Measurements from ENCODE around the gene NPHP4.
"Not testable (repeated sequence)": the region's sequence is repeated elsewhere in the genome, so short reads cannot be mapped to it uniquely, and the experiment has no call there.

Gene NPHP4

GRCh38 chr1:5898266-5898665 is 94.0 kb downstream of the NPHP4 start:
- in situ Hi-C loops (cut with MboI; ENCODE audit: low sequenced_read_pairs), result no loop called here

DNA sequence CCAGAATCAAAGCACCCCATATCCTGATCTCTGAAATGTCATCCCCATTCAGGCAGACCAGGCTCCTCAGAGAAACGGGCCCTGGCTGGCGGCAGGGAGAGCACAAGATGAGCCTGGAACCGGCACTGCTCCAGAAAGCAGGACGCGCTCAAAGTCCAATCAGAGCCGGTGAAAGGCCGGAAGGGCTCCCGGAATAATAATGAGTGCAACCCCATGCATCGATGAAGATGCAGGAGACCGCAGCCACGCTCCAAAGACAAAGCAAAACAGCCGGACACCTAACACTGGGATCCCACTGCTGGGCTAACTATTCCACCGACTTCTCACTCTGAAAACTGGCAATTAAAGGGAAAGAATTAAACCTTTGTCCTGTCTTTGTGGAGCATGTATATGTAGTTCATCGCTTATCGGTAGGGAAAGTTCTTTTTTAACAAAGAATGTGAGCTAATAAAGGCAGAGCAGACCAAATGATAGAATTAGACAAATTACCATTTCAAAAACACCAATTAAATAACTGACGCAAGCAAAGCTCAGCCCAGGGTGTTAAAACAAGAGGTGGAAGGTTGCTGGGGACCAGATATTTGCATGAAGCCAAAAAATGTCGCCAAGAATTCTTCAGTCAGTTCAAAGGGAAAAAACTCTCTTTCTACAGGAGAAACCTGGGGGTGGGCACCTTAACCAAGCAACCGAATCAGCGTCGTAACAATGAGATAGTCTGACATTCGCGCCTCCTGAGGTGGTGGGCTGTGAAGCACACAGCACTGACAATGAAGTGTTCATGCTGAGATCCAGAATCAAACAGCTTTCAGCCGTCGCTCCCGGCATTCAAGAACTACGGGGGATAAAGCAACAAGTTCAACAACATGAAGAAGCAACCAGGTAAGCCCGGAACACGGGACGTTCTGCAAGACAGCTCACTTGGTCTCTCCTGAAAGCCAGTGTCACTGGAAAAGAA is 95.2 kb downstream of the NPHP4 start:
- in situ Hi-C loops (cut with MboI; ENCODE audit: low sequenced_read_pairs), result no loop called here

DNA sequence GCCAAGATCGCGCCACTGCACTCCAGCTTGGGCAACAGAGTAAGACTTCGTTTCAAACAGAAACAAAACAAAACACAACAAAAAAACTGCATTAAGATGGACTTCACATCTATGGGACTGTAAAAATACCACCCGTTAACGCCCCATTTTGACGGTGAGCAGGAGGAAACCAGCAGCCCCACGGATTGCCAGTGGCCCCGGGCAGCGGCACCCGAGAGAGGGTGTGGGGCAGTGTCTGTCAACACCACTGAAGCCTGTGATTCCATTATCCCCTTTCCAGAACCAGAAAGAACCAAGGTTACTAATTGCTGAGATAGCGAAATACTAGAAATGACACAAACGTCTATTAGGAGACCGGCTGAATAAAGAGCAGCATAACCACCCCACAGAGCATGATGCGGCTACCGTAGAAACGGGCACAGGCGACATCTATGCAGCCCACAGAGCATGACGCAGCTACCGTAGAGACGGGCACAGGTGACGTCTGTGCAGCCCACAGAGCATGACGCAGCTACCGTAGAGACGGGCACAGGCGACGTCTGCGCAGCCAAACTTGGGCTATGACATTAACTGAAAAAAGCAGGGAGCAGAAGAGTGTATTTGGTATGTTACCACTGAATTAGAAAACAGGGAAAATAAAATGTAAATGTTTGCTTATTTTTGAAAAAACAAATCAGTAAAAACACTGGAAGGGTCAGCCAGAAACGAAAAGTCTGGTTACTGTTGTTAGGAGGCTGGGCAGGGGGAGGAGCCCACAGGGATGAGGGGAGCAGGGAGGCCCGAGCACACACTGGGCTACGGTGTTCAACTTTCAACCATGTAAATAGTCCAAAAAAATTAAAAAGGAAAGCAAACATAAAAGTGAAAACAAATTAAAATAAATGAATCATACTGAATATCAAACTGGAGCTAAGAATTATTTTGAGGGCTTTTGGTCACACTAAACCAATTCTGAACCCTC is 96.5 kb downstream of the NPHP4 start:
- in situ Hi-C loops (cut with MboI; ENCODE audit: low sequenced_read_pairs), result no loop called here

DNA sequence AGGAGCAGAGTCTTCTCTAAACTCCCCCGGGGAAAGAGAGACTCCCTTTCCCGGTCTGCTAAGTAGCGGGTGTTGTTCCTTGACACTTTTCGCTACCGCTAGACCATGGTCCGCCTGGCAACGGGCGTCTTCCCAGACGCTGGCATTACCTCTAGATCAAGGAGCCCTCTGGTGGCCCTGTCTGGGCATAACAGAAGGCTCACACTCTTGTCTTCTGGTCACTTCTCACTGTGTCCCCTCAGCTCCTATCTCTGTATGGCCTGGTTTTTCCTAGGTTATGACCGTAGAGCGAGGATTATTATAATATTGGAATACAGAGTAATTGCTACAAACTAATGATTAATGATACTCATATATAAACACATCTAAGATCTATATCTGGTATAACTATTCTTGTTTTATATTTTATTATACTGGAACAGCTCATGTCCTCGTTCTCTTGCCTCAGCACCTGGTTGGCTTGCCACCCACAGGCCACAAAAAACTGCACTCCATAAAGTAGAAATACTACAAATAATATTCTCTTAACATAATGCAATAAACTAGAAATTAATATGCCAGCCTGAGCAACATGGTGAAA is 98.4 kb downstream of the NPHP4 start:
- in situ Hi-C loops (cut with MboI; ENCODE audit: low sequenced_read_pairs), result not testable (repeated sequence)

DNA sequence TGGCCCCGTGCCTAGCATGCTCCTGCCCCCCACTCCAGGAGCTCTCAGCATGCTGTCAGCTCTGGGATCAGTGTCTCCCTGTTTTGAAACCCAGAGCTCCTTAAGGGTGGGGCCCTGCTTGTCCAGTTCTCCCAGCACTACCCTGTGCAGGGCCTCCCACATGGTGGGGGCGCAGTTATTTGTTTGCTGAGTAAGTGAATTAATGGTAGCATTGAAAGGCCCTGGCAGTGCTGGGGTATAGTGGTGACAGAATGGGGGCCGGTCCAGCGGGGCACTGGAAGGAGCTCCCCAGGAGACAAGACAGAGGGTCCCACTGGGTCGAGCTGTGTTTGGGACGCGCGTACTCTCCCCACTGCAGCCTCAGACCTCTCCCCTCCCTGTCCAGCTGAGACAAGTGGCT is 99.9 kb downstream of the NPHP4 start:
- in situ Hi-C loops (cut with MboI; ENCODE audit: low sequenced_read_pairs), result no loop called here

GRCh38 chr1:5891736-5892135 is 100.5 kb downstream of the NPHP4 start:
- in situ Hi-C loops (cut with MboI; ENCODE audit: low sequenced_read_pairs), result no loop called here

GRCh38 chr1:5891137-5891536 is 101.1 kb downstream of the NPHP4 start:
- in situ Hi-C loops (cut with MboI; ENCODE audit: low sequenced_read_pairs), result no loop called here

GRCh38 chr1:5890346-5891106 is 101.7 kb downstream of the NPHP4 start:
- in situ Hi-C loops (cut with MboI; ENCODE audit: low sequenced_read_pairs), result no loop called here

- in situ Hi-C loops (cut with MboI; ENCODE audit: low sequenced_read_pairs), result no loop called here
Measured at GRCh38 chr1:5889901-5890300, 102.3 kb downstream of the NPHP4 start.

GRCh38 chr1:5889462-5889861 is 102.8 kb downstream of the NPHP4 start:
- in situ Hi-C loops (cut with MboI; ENCODE audit: low sequenced_read_pairs), result no loop called here

DNA sequence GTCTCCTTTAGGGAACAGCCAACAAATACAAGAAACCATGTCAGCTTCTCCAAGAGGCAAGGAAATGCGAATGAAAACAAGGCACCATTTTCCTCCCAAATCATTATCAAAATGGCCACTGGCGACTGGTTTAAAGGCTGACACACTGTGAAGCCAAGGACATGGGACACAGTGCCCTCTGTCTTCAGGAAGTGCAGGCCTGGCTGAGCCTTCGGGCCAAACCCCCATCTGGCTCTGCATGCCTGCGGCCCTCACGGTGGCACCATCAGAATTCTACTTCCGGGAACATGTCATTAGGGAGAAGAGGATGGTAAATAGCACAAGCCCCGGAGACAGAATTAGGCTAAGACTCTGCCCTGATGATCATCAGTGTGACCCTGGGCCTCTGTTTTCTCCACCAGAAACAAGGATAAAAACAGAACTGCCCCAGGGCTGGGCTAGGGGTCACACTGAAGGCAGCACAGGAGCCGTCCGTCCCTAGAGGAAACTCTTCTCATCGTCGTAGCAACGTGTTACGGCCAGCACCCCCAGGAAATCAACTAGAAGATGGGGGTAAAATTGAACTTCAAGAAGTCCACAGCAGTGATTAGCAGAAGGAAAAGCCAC is 103.5 kb downstream of the NPHP4 start:
- in situ Hi-C loops (cut with MboI; ENCODE audit: low sequenced_read_pairs), result no loop called here

- in situ Hi-C loops (cut with MboI; ENCODE audit: low sequenced_read_pairs), result no loop called here
Measured at GRCh38 chr1:5887971-5888361, 104.3 kb downstream of the NPHP4 start.

DNA sequence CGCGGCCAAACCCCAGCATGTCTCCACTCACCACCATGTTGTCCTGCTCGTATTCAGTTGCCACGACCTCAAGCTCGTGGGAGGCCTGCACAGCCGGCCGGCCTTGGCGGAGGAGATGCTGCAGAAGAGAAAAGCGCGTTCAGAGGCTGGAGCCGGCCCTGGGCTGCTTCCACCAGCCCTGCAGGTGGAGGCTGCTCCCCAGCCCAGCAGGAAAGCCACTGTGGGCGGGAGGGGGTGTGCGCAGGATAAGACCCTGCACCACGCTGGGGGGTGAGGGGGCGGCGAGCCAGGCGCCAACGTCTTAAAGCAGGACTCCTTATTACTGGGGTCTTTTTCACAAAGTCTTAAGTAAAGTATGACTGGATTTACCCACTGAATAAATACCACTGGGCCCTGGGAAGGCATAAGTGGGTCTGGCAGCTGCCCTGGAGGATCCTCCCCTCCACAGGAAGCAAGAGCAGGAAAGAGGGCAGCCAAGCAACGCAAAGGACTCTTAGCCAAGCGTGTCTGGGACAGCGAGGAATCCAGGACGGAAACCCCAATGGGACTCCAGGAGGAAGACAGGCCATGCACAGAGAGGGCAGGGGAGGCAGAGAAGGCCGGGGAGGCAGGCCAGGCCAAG is 104.8 kb downstream of the NPHP4 start:
- in situ Hi-C loops (cut with MboI; ENCODE audit: low sequenced_read_pairs), result no loop called here

- in situ Hi-C loops (cut with MboI; ENCODE audit: low sequenced_read_pairs), result no loop called here
Measured at GRCh38 chr1:5886541-5887348, 105.5 kb downstream of the NPHP4 start.

GRCh38 chr1:5886140-5886483 is 106.1 kb downstream of the NPHP4 start:
- in situ Hi-C loops (cut with MboI; ENCODE audit: low sequenced_read_pairs), result no loop called here

DNA sequence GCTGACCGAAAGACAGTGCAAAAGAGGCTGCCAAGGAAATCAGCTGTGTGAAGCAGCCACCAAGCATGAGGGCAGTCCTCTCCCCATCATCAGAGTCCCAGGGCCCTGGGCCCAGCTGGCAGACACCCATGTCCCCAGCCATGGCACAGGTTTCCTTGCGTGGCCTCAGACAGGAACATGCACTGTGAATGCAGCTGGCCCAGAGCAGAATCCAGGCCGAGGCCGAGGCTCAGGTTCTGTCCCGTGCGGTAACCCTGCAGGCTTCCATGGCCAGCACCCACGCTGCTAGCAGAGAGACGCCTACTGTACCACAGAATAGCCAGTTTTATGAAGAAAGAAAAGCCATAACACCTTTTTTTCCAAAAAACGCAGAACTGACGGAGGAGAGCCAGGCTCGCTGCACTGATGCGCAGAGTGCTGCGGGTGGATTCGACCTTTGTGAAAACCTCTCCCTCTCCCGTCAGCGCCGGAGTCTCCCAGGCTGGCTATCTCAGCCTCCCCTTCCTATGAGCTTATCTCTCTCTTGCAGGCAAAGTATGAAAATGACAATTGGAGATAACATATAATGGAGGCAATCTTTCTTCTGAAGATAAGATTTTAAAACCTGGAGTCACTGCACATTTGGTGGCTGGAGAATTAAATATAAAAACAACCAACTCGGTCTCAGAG is 106.6 kb downstream of the NPHP4 start:
- in situ Hi-C loops (cut with MboI; ENCODE audit: low sequenced_read_pairs), result no loop called here

- in situ Hi-C loops (cut with MboI; ENCODE audit: low sequenced_read_pairs), result no loop called here
Measured at GRCh38 chr1:5884110-5884509, 108.1 kb downstream of the NPHP4 start.

Measured in hTERT RPE-1 (cell line).